HFFc6 (cell line): Measurements from ENCODE around the gene RAPGEF1. TPM values are rescaled to one million over a fixed set of nuclear protein-coding genes. Genes with fewer than 3 reads are reported as not detected.

ENCODE experiments used
- DNase-seq: peaks from one replicate; pipeline ENCODE4 v3.0.0-alpha.2; 2018
- H3K27ac Mint-ChIP-seq: 2 replicates; pipeline ENCODE4 v1.8.0; 2020; ENCODE audit warnings: mild to moderate bottlenecking, mixed read lengths
- H3K27me3 Mint-ChIP-seq: 2 replicates; pipeline ENCODE4 v1.8.0; 2021; ENCODE audit warnings: mild to moderate bottlenecking, moderate library complexity, mixed read lengths; ENCODE audit not compliant: insufficient read depth
- H3K36me3 Mint-ChIP-seq: 2 replicates; pipeline ENCODE4 v1.8.0; 2021; ENCODE audit warnings: low read depth, mixed read lengths
- H3K4me1 Mint-ChIP-seq: 2 replicates; pipeline ENCODE4 v1.8.0; 2020; ENCODE audit warnings: low read depth, mixed read lengths
- H3K4me3 Mint-ChIP-seq: 2 replicates; pipeline ENCODE4 v1.8.0; 2020; ENCODE audit warnings: mild to moderate bottlenecking, moderate library complexity, mixed read lengths
- H3K9me3 Mint-ChIP-seq: 2 replicates; pipeline ENCODE4 v1.8.0; 2020; ENCODE audit warnings: mild to moderate bottlenecking, mixed read lengths
- total RNA-seq, 6 experiments: library from RNA; stranded (reverse); fragmentation: NEBNext Ultra II Directional; extraction: Animal tissue kit (Norgen Biotek cat#: 25700); gene quantifications; 2 replicates in 1 of 6; 3 replicates in 5 of 6; pipeline ENCODE4 v1.2.3, GENCODE V29; 2021
- TF ChIP-seq, protein P1 (sequence below): fragments of 200-600 bp; sonication (generic); IDR thresholded peaks from 2 replicates; pipeline ENCODE4 v1.5.0; 2021; ENCODE audit warnings: antibody characterized with exemption, mild to moderate bottlenecking

Gene RAPGEF1
- total RNA-seq, 6 experiments from 2014 or later: 38.6 to 46.6 (median 42.3) TPM

DNA sequence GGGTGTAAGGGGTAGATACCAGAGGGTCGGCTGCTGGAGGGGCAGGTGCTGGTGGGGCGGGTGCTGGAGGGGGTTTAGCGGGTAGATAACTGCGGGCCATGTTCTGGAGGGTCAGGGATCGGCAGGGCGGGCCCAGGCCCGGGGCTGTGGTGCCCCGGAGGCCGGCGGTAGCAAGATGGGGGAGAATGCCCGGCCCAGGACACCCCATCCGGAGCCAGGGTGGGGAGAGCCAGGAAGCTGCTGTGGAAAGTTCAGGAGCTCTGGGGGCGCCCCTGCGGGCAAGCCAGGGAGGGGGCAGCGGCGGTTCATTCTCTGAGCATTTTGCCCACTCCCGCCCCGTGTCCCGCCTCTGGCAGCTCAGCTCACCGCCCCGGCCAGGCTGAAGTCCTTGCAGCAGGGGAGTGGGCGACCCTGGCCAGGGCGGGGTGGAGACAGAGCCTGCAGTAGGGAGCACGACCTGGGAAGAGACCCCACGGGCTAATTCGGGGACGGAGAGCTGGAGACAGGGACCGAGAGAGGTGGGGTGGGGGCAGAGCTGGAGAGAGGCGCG, 194.0 kb downstream of the RAPGEF1 start:
- H3K27me3 Mint-ChIP-seq: peaks cover 42% of the 10 kb centered on the region

DNA sequence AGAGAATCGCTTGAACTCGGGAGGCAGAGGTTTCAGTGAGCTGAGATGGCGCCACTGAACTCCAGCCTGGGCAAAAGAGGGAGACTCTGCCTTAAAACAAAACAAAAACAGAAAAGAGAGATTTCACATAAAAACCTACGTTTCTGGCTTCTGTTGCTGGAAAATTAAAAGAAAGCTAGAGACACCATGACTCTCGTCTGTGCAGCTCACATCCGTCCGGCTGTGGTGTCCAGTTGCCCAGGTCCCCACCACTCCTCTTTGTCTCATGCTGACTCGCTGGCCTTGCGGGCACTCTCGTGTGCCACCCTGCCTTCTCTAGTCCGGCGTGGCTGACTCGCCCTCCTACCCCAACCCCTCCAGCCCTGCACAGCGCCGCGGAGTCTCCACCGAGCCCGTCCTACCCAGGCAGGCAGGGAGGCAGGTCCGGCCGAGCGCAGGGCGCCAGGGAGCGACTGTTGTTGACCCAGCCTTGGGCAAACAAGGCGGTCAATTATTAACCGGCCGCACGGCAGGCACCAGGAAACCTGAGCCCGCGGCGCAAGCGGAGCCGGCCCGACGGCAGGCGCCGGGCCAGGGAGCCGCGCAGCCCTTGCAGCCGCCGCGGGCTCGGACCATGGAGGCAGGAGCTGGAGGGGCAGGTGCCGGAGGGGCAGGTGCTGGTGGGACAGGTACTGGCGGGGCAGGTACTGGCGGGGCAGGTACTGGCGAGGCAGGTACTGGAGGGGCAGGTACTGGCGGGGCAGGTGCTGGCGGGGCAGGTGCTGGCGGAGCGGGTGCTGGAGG, 194.7 kb downstream of the RAPGEF1 start, which contains the start of gene PRRT1B:
PRRT1B (plus strand) TSS at position 521 of the 783 bp plus-strand sequence; CDS start at position 614, 93 bp downstream.
- no peak within 1 kb of the TSS for H3K27ac Mint-ChIP-seq

More for the DNA sequence above, 194.0 kb downstream of the RAPGEF1 start:
- DNase-seq: no peak
- Mint-ChIP-seq H3K27ac (no peak overlapping the region), H3K4me3 (no peak overlapping the region), H3K9me3 (peaks cover 33% of the 10 kb centered on the region), H3K4me1 (peaks cover 5% of the 10 kb centered on the region), H3K36me3 (peaks cover 24% of the 10 kb centered on the region)
- TF ChIP-seq, protein P1, sequence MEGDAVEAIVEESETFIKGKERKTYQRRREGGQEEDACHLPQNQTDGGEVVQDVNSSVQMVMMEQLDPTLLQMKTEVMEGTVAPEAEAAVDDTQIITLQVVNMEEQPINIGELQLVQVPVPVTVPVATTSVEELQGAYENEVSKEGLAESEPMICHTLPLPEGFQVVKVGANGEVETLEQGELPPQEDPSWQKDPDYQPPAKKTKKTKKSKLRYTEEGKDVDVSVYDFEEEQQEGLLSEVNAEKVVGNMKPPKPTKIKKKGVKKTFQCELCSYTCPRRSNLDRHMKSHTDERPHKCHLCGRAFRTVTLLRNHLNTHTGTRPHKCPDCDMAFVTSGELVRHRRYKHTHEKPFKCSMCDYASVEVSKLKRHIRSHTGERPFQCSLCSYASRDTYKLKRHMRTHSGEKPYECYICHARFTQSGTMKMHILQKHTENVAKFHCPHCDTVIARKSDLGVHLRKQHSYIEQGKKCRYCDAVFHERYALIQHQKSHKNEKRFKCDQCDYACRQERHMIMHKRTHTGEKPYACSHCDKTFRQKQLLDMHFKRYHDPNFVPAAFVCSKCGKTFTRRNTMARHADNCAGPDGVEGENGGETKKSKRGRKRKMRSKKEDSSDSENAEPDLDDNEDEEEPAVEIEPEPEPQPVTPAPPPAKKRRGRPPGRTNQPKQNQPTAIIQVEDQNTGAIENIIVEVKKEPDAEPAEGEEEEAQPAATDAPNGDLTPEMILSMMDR: no peak

DNA sequence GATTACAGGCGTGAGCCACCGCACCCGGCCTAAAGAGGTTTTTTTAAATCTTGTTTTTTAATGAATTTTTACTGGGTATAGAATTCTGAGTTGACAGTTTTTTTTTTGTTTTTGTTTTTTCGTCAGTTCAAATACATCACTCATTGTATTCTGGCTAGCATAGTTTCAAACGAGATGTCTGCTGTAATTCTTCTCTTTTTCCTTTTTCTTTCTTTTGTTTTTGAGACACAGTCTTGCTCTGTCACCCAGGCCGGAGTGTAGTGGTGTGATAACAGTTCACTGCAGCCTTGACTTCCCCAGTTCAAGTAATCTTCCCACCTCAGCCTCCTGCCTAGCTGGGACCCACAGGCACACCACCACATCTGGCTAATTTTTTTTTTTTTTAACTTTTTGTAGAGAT, 196.7 kb downstream of the RAPGEF1 start:
- Mint-ChIP-seq H3K4me1 (peaks cover 5% of the 10 kb centered on the region), H3K36me3 (peaks cover 24% of the 10 kb centered on the region), H3K27ac (no peak overlapping the region), H3K9me3 (peaks cover 33% of the 10 kb centered on the region), H3K27me3 (peaks cover 38% of the 10 kb centered on the region), H3K4me3 (no peak overlapping the region)
- DNase-seq: no peak
- TF ChIP-seq, protein P1: no peak

More for the DNA sequence above, 194.7 kb downstream of the RAPGEF1 start, which contains the start of gene PRRT1B:
- peaks cover 24% of the 10 kb centered on the region for H3K36me3 Mint-ChIP-seq
- TF ChIP-seq, protein P1: no peak
- no peak within 1 kb of the TSS for H3K4me3 Mint-ChIP-seq
- H3K27me3 Mint-ChIP-seq: peaks cover 45% of the 10 kb centered on the region
- H3K9me3 Mint-ChIP-seq: peaks cover 33% of the 10 kb centered on the region
- no peak for DNase-seq
- H3K4me1 Mint-ChIP-seq: peaks cover 5% of the 10 kb centered on the region

DNA sequence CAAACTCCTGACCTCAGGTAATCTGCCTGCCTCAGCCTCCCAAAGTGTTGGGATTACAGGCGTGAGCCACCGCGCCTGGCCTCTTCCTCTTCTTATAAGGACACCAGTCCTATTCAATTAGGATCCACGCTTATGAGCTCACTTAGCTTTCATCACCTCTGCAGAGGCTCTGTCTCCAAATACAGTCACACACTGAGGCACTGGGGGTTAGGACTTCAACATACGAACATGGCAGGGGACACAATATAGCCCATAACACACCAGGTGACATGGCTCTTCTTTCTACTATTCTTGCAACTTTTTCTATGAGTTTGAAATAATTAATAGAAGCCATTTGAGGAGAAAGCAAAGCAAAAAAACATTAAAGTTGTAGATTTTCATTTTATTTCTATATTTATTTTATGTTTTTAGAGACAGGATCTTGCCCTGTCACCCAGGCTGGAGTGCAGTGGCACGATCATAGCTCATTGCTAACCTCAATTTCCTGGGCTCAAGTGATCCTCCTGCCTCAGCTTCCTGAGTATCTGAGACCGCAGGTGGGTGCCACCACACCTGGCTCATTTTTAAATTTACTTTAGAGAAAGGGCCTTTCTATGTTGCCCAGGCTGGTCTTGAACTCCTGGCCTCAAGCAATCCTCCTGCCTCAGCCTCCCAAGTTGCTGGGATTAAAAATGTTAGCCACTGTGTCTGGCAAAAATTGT, 200.5 kb downstream of the RAPGEF1 start:
- Mint-ChIP-seq H3K4me3 (no peak overlapping the region), H3K27me3 (peaks cover 12% of the 10 kb centered on the region), H3K36me3 (peaks cover 21% of the 10 kb centered on the region), H3K4me1 (no peaks in the 10 kb centered on the region), H3K27ac (no peak overlapping the region), H3K9me3 (peaks cover 26% of the 10 kb centered on the region)
- DNase-seq: no peak
- TF ChIP-seq, protein P1: no peak

DNA sequence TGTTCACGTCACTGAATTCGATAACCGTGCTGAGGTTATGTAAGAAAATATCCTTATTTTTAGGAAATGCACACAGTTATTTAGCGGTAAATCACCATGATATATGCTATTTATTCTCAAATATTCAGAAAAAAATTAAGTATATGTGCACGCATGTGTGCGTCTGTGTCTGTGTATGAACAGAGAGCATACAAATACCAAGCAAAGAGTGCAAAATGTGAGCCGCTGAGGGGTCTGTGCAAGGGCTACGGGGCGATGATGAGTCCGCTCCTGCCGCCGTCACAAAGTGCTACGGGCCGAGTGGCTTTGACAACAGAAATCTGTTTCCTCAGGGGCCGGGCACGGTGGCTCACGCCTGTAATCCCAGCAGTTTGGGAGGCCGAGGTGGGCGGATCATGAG, 201.9 kb downstream of the RAPGEF1 start:
- Mint-ChIP-seq H3K4me3 (no peak overlapping the region), H3K27me3 (peaks cover 7% of the 10 kb centered on the region), H3K27ac (no peak overlapping the region), H3K9me3 (peaks cover 11% of the 10 kb centered on the region), H3K36me3 (peaks cover 9% of the 10 kb centered on the region), H3K4me1 (no peaks in the 10 kb centered on the region)
- no peak for DNase-seq
- TF ChIP-seq, protein P1: no peak
